ENCODE results near the gene SH3PXD2A. TPM values are rescaled to one million over a fixed set of nuclear protein-coding genes. Genes with fewer than 3 reads are reported as not detected.

Gene SH3PXD2A
- total RNA-seq, 1 donor from 2014 or later = 35.2 TPM

- Histone ChIP-seq H3K36me3 (no peaks in the 10 kb centered on the region), H3K4me1 (peaks cover 57% of the 10 kb centered on the region), H3K9me3 (no peaks in the 10 kb centered on the region), H3K4me3 (no peak overlapping the region), H3K27me3 (no peaks in the 10 kb centered on the region), H3K27ac (peak overlapping the region; percentile 58)
- ATAC-seq (no peak), DNase-seq (no peak)
- intact Hi-C loops (cut with DNase I) = no loop called here
- no peak for TF ChIP-seq CTCF (IDR thresholded peaks at IDR 0.05)
These were observed 2.5 kb downstream of the SH3PXD2A start for GRCh38 chr10:103852856-103853255.

- no peaks in the 10 kb centered on the region for H3K27me3 ChIP-seq
- no peaks in the 10 kb centered on the region for H3K36me3 ChIP-seq
- intact Hi-C loops (cut with DNase I) = no loop called here
- ATAC-seq (no peak), DNase-seq (no peak)
- H3K27ac ChIP-seq = peak overlapping the region; percentile 58
- no peaks in the 10 kb centered on the region for H3K9me3 ChIP-seq
- no peak for TF ChIP-seq CTCF (IDR thresholded peaks at IDR 0.05)
- H3K4me3 ChIP-seq = no peak overlapping the region
- peaks cover 57% of the 10 kb centered on the region for H3K4me1 ChIP-seq
These were observed 3.1 kb downstream of the SH3PXD2A start for GRCh38 chr10:103852189-103852711.

DNA sequence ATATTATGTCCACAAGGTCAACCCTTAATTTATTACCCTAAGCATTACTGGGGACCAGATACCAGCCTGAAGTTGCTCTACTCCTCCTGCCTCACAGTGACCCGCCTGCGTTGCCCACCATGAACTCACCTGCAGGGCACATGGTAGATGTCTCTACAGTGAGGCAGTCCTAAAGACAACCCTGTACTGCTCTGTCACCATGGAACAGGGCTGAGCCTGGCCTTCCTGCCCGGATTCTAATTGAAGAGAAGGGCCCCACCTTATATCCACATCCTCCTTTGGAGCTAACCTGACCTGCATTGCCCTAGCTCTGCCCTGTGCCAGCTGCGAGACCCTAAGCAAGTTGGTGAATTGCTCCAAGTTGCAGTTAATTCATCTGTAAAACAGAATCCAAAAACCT is 4.1 kb downstream of the SH3PXD2A start:
- DNase-seq (no peak), ATAC-seq (no peak)
- Histone ChIP-seq H3K4me1 (peaks cover 56% of the 10 kb centered on the region), H3K36me3 (no peaks in the 10 kb centered on the region), H3K27ac (no peak overlapping the region), H3K4me3 (no peak overlapping the region), H3K9me3 (no peaks in the 10 kb centered on the region), H3K27me3 (no peaks in the 10 kb centered on the region)
- no peak for TF ChIP-seq CTCF (IDR thresholded peaks at IDR 0.05)
- intact Hi-C loops (cut with DNase I) = no loop called here

DNA sequence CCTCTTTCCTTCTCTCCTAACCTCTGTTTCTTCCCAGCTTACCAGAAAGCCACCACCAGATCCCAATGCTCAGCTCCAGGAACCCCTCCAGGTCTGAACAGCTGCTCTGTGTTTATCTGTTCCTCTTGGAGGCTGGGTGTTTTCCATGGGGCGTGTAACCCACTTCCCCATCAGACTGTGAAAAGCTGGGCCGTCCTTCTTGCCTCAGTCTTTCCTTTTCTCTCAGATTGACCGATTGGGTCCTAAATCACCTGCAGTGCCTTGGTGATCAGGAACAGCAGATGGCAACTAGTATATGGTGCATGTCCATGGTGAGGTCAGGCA is 4.8 kb downstream of the SH3PXD2A start:
- TF ChIP-seq CTCF (IDR thresholded peaks at IDR 0.05) = no peak
- Histone ChIP-seq H3K4me1 (peaks cover 52% of the 10 kb centered on the region), H3K9me3 (no peaks in the 10 kb centered on the region), H3K36me3 (no peaks in the 10 kb centered on the region), H3K27me3 (no peaks in the 10 kb centered on the region), H3K4me3 (peak overlapping the region; percentile 17), H3K27ac (peak overlapping the region; percentile 72)
- ATAC-seq = peak; percentile 3
- intact Hi-C loops (cut with DNase I) = no loop called here
- DNase-seq = no peak

DNA sequence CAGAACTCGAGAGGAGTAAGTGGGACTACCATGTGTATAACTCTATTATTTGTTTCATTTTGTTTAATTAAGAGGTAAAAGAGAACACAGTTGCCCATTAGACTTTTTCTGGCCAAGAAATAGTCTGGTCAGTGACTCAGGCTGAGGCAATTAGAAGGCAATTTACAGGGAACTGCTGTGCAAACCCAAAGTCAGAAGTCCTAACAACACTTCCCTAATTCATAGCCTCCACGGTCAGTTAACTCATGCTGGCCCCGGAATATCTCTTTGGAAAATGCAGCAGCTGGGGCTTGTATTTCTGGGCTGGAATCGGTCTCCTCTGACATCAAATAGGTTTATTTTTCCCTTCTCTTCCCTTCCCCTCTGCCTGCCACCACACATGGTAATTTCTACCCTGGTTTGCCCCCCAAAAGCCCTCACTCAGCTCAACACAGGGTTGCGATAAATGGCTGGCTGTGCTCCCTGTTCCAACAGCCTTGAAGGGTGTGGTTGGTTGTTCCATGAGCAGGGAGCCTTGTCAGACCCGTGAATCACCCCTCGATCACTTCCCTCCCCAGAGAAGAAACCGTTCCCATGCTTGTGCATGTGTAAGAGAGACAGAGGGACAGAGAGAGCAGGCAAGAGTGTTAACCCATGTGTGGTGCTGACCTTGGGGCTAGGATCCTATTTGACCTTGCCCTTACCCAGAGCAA is 5.3 kb downstream of the SH3PXD2A start:
- Histone ChIP-seq H3K27ac (peak overlapping the region; percentile 72), H3K4me1 (peaks cover 52% of the 10 kb centered on the region), H3K9me3 (no peaks in the 10 kb centered on the region), H3K27me3 (no peaks in the 10 kb centered on the region), H3K4me3 (peak overlapping the region; percentile 17), H3K36me3 (no peaks in the 10 kb centered on the region)
- DNase-seq = no peak
- TF ChIP-seq CTCF (IDR thresholded peaks at IDR 0.05) = no peak
- intact Hi-C loops (cut with DNase I) = no loop called here
- peak; percentile 53 for ATAC-seq
